IMR-90 (cell line): Measurements from ENCODE around the gene MTERF2. TPM values are rescaled to one million over a fixed set of nuclear protein-coding genes. Genes with fewer than 3 reads are reported as not detected.
A peak's percentile ranks its signal among the peaks of the same experiment; 100 is the strongest.

Experiments used
- ATAC-seq: fragments of 200-7000 bp; cut with Tn5 transposase; 2 replicates; pipeline ENCODE4 v1.9.1; 2020; ENCODE audit warnings: low read depth, mild to moderate bottlenecking, moderate library complexity
- BruUV-seq: library from RNA; stranded (reverse); fragments of 400-500 nt; replicated peaks from 2 replicates; lab custom pipeline; 2021; lab: Mats Ljungman, UMichigan
- CTCF ChIA-PET: fragments of 300-600 bp; formaldehyde crosslinking; extraction: SDS; loops from one replicate; lab custom pipeline; 2021; ENCODE audit warnings: antibody characterized with exemption; lab: Yijun Ruan, JAX
- POLR2A ChIA-PET: fragments of 300-600 bp; sonication (Branson Sonifier 250); formaldehyde crosslinking; loops from one replicate; lab custom pipeline; 2022; ENCODE audit warnings: antibody characterized with exemption; ENCODE audit not compliant: unreplicated experiment; lab: Charles Lee
- DNase-seq: peaks from one replicate; pipeline ENCODE4 v3.0.0; 2013
- H2AFZ ChIP-seq: replicated peaks from 2 replicates; pipeline ENCODE3; 2013; ENCODE audit warnings: low read length, mild to moderate bottlenecking; ENCODE audit not compliant: poor library complexity
- H2AK5ac ChIP-seq: 2 replicates; pipeline ENCODE4 v1.6.1; 2013; ENCODE audit warnings: low read depth, low read length, inconsistent platforms
- H2AK9ac ChIP-seq: replicated peaks from 2 replicates; pipeline ENCODE3; 2013; ENCODE audit warnings: mild to moderate bottlenecking, low read depth, low read length, moderate library complexity; ENCODE audit not compliant: poor library complexity
- H2BK120ac ChIP-seq: 2 replicates; pipeline ENCODE4 v1.6.1; 2013; ENCODE audit warnings: low read depth, low read length, inconsistent platforms
- H2BK15ac ChIP-seq: 3 replicates; pipeline ENCODE4 v1.6.1; 2013; ENCODE audit warnings: low read depth, low read length, inconsistent platforms
- H2BK20ac ChIP-seq: 2 replicates; pipeline ENCODE4 v1.6.1; 2013; ENCODE audit warnings: low read depth, mild to moderate bottlenecking, inconsistent platforms, low read length, moderate library complexity
- H2BK5ac ChIP-seq: 2 replicates; pipeline ENCODE4 v1.6.1; 2013; ENCODE audit warnings: mild to moderate bottlenecking, low read depth, low read length, inconsistent platforms; ENCODE audit not compliant: poor library complexity, severe bottlenecking
- H3K14ac ChIP-seq: replicated peaks from 2 replicates; pipeline ENCODE4 v1.6.1; 2013; ENCODE audit warnings: low read depth, low read length, inconsistent platforms
- H3K18ac ChIP-seq: 2 replicates; pipeline ENCODE4 v1.6.1; 2013; ENCODE audit warnings: low read depth, low read length, control low read depth
- H3K23ac ChIP-seq: 2 replicates; pipeline ENCODE4 v1.6.1; 2013; ENCODE audit warnings: low read depth, low read length, inconsistent platforms
- H3K27ac ChIP-seq: 2 replicates; pipeline ENCODE4 v1.5.1; 2013; ENCODE audit warnings: mild to moderate bottlenecking, control low read depth, low read length; ENCODE audit not compliant: insufficient read depth
- H3K27me3 ChIP-seq: 2 replicates; pipeline ENCODE4 v1.6.1; 2013; ENCODE audit warnings: low read length; ENCODE audit not compliant: control insufficient read depth, insufficient read depth
- H3K36me3 ChIP-seq: 2 replicates; pipeline ENCODE4 v1.6.1; 2013; ENCODE audit warnings: low read length, mixed read lengths; ENCODE audit not compliant: control insufficient read depth, insufficient read depth
- H3K4ac ChIP-seq: 2 replicates; pipeline ENCODE4 v1.6.1; 2013; ENCODE audit warnings: low read depth, low read length, inconsistent platforms
- H3K4me1 ChIP-seq: 2 replicates; pipeline ENCODE4 v1.6.1; 2013; ENCODE audit warnings: low read length, mixed read lengths; ENCODE audit not compliant: control insufficient read depth, insufficient read depth
- H3K4me2 ChIP-seq: 2 replicates; pipeline ENCODE4 v1.6.1; 2013; ENCODE audit warnings: low read depth, mild to moderate bottlenecking, control low read depth, low read length, moderate library complexity
- H3K4me3 ChIP-seq: 2 replicates; pipeline ENCODE4 v1.5.1; 2013; ENCODE audit warnings: low read depth, mild to moderate bottlenecking, control low read depth, low read length, moderate library complexity; ENCODE audit not compliant: insufficient read depth
- H3K56ac ChIP-seq: 2 replicates; pipeline ENCODE4 v1.6.1; 2013; ENCODE audit warnings: low read length, inconsistent platforms; ENCODE audit not compliant: insufficient read depth; ENCODE audit errors: extremely low read depth
- H3K79me1 ChIP-seq, 2 experiments: 2 replicates each; pipeline ENCODE4 v1.6.1; 2013; ENCODE audit warnings: low read length in 2 of 2, inconsistent platforms in 1 of 2, low read depth in 1 of 2
- H3K9ac ChIP-seq: 2 replicates; pipeline ENCODE4 v1.6.1; 2013; ENCODE audit warnings: low read depth, low read length, control low read depth
- H3K9me1 ChIP-seq: 2 replicates; pipeline ENCODE4 v1.6.1; 2013; ENCODE audit warnings: low read length, inconsistent platforms; ENCODE audit not compliant: insufficient read depth
- H3K9me3 ChIP-seq: 2 replicates; pipeline ENCODE4 v1.6.1; 2013; ENCODE audit warnings: low read length; ENCODE audit not compliant: control insufficient read depth, insufficient read depth
- H4K20me1 ChIP-seq: 2 replicates; pipeline ENCODE4 v1.6.1; 2013; ENCODE audit warnings: low read length, inconsistent platforms; ENCODE audit not compliant: insufficient read depth
- H4K5ac ChIP-seq: 2 replicates; pipeline ENCODE4 v1.6.1; 2013; ENCODE audit warnings: mild to moderate bottlenecking, low read depth, low read length, control low read depth
- H4K8ac ChIP-seq, 2 experiments: 2 replicates each; pipeline ENCODE4 v1.6.1; 2013; ENCODE audit warnings: low read depth in 2 of 2, low read length in 2 of 2, control low read depth in 1 of 2, inconsistent platforms in 1 of 2
- H4K91ac ChIP-seq: 2 replicates; pipeline ENCODE4 v1.6.1; 2013; ENCODE audit warnings: low read depth, low read length, inconsistent platforms; ENCODE audit not compliant: insufficient read depth
- BHLHE40 ChIP-seq: fragments of 150-350 bp; IDR thresholded peaks from 2 replicates; pipeline ENCODE4 v1.6.1; 2016; ENCODE audit warnings: mild to moderate bottlenecking, low read depth, low read length
- CEBPB ChIP-seq: IDR thresholded peaks from 2 replicates; pipeline ENCODE4 v1.6.1; 2012; ENCODE audit warnings: low read depth, low read length, improper control_type of control experiment
- CHD1 ChIP-seq: IDR thresholded peaks from 2 replicates; pipeline ENCODE4 v1.6.1; 2012; ENCODE audit warnings: low read depth, low read length, improper control_type of control experiment
- ELK1 ChIP-seq: fragments of 150-350 bp; IDR thresholded peaks from 2 replicates; pipeline ENCODE4 v1.6.1; 2016; ENCODE audit warnings: low read depth, mild to moderate bottlenecking, low read length, moderate library complexity, borderline replicate concordance
- FOS ChIP-seq: fragments of 150-350 bp; IDR thresholded peaks from 2 replicates; pipeline ENCODE4 v1.6.1; 2016; ENCODE audit warnings: low read depth, low read length
- MAZ ChIP-seq: IDR thresholded peaks from 2 replicates; pipeline ENCODE4 v1.6.1; 2012; ENCODE audit warnings: low read depth, mild to moderate bottlenecking, low read length, improper control_type of control experiment, moderate library complexity, borderline replicate concordance
- MXI1 ChIP-seq: IDR thresholded peaks from 2 replicates; pipeline ENCODE4 v1.6.1; 2012; ENCODE audit warnings: low read depth, mild to moderate bottlenecking, low read length, moderate library complexity, borderline replicate concordance
- NFE2L2 ChIP-seq: fragments of 150-350 bp; IDR thresholded peaks from 2 replicates; pipeline ENCODE4 v1.6.1; 2016; ENCODE audit warnings: low read depth, mild to moderate bottlenecking, low read length
- POLR2A ChIP-seq: IDR thresholded peaks from 2 replicates; pipeline ENCODE4 v1.6.1; 2012; ENCODE audit warnings: mild to moderate bottlenecking, low read depth, low read length
- SMC3 ChIP-seq: fragments of 150-350 bp; IDR thresholded peaks from 2 replicates; pipeline ENCODE4 v1.6.1; 2016; ENCODE audit warnings: low read depth, mild to moderate bottlenecking, antibody characterized with exemption, low read length, moderate library complexity
- USF2 ChIP-seq: fragments of 150-350 bp; IDR thresholded peaks from 2 replicates; pipeline ENCODE4 v1.6.1; 2017; ENCODE audit warnings: mild to moderate bottlenecking, antibody characterized with exemption, low read length, low read depth
- WGBS, 2 experiments: methylation state at CpG; one replicate each; pipeline versions ENCODE4 v1.1.5 to v1.1.7; 2013; ENCODE audit warnings: missing lambda C conversion rate in 2 of 2; ENCODE audit not compliant: insufficient read length in 1 of 2; ENCODE audit errors: extremely low coverage in 2 of 2; 5-methylcytosine and 5-hydroxymethylcytosine counted together
- dilution Hi-C: fragments of 300-500 bp; cut with HindIII; formaldehyde crosslinking; loops from one replicate; pipeline ENCODE4 v1.14.3; 2018; ENCODE audit warnings: low sequenced_read_pairs; ENCODE audit not compliant: unreplicated experiment
- in situ Hi-C: fragments of 300-500 bp; cut with MboI; formaldehyde crosslinking; loops from 3 replicates; pipeline ENCODE4 v1.14.3; 2019; ENCODE audit warnings: low sequenced_read_pairs, inconsistent platforms, mixed read lengths
- intact Hi-C: fragments of 100-400 bp; cut with micrococcal nuclease; formaldehyde crosslinking; loops from 2 replicates; pipeline ENCODE4 v1.10.0; 2022
- polyA plus RNA-seq, 3 experiments: library from polyadenylated mRNA; depleted of rRNA; stranded (reverse); fragments of >200 nt; gene quantifications; 2 replicates each; pipeline ENCODE4 v1.2.3, GENCODE V29; 2012; ENCODE audit warnings: low replicate concordance in 1 of 3
- total RNA-seq: library from RNA; depleted of rRNA; stranded (reverse); fragments of >200 nt; gene quantifications from 2 replicates; pipeline ENCODE4 v1.2.3, GENCODE V29; 2012
- TF ChIP-seq, protein P1 (sequence below): conservative IDR thresholded peaks from 2 replicates; pipeline ENCODE4 v1.5.1; 2012; ENCODE audit warnings: mild to moderate bottlenecking, low read depth, low read length, improper control_type of control experiment

MTERF2 gene
- total and polyA plus RNA-seq, 2 of the 4 experiments (the other 2 are of a cell fraction): 3.0 to 3.8 TPM

DNA sequence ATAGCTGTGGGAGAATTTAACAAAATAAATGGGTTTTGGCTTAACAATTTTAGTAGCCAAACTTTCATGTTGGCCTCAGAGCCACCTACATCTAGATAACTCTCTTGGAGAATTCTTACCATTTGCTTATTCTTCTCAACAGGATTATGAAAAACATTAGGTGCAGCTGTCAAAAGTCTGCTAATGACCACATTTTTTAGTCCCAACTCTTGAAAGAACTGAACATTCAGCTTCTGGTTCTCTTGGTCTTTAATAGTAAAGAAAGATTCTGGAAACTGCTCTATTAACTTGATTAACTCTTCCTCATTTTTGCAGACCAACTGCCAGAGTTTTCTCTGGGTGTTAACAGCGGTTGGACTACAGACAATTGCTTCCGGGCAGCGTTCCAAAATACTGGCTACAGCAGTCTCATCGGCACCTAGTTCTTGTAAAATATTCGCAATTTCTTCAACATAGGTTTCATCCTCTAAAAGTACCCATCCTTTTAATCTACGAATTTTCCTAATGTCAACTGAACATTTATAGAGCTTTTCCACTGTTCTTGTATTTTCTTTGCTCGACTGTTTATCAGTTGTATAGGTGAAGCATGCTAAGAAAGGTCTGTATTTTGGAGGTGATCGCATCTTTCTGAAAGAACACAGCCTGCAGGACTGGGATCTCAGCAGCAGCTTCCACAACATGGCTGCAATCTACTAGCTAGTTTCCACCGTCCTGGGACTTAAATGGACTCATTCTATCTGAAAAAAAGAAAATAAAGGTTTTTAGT, 8.7 kb downstream of the MTERF2 start (continued):
- TF ChIP-seq POLR2A: no peak

DNA sequence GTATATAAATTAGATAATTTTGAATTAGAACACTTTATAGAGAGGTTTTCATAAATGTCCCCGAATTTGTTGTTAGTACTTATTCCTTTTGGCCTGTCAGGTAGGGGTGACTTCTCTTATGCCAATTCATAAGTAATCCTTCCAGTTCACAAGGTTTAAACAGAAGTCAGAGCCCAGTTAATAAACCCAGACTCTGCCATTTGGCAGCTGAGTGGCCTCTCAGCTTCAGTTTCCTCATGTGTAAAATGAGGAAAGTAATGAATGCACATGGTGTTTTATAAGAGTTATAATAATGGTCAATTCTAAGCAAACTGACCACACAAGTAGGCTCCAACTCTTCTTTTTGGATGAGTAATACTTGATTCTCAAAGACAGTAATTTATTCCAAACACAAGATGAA, 10.3 kb downstream of the MTERF2 start:
- in situ Hi-C loops: no loop called here
- TF ChIP-seq BHLHE40: no peak
- no peak for TF ChIP-seq ELK1
- TF ChIP-seq NFE2L2: no peak
- no peak for TF ChIP-seq USF2
- no peak for TF ChIP-seq MXI1
- no peak for TF ChIP-seq POLR2A
- no peak for TF ChIP-seq SMC3
- TF ChIP-seq, protein P1, sequence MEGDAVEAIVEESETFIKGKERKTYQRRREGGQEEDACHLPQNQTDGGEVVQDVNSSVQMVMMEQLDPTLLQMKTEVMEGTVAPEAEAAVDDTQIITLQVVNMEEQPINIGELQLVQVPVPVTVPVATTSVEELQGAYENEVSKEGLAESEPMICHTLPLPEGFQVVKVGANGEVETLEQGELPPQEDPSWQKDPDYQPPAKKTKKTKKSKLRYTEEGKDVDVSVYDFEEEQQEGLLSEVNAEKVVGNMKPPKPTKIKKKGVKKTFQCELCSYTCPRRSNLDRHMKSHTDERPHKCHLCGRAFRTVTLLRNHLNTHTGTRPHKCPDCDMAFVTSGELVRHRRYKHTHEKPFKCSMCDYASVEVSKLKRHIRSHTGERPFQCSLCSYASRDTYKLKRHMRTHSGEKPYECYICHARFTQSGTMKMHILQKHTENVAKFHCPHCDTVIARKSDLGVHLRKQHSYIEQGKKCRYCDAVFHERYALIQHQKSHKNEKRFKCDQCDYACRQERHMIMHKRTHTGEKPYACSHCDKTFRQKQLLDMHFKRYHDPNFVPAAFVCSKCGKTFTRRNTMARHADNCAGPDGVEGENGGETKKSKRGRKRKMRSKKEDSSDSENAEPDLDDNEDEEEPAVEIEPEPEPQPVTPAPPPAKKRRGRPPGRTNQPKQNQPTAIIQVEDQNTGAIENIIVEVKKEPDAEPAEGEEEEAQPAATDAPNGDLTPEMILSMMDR: no peak
- TF ChIP-seq MAZ: no peak
- TF ChIP-seq FOS: no peak
- TF ChIP-seq CHD1: no peak
- no peak for TF ChIP-seq CEBPB

More for the DNA sequence above, 10.3 kb downstream of the MTERF2 start:
- H3K4me2 ChIP-seq: no peak overlapping the region
- dilution Hi-C loops: no loop called here
- no TSS peak for BruUV-seq
- H2BK15ac ChIP-seq: no peak overlapping the region
- WGBS, 2 experiments: no CpG with 5 or more reads among the region's 1 CpG
- H3K4me1 ChIP-seq: peaks cover 4% of the 10 kb centered on the region
- H2AK9ac ChIP-seq: no peak overlapping the region
- DNase-seq: peak; percentile 28
- no peak overlapping the region for H2BK20ac ChIP-seq
- peaks cover 11% of the 10 kb centered on the region for H3K9me1 ChIP-seq
- no peak overlapping the region for H2BK5ac ChIP-seq
- H2AK5ac ChIP-seq: no peak overlapping the region
- POLR2A ChIA-PET: interaction anchor here (0.6 to 1.6 kb wide), 2 partner anchors 20 to 386 kb away, joined by 4 read pairs; partner anchors contain the start of gene TMEM263
- peaks cover 3 to 36% of the 10 kb centered on the region in 2 experiments; a peak in 3 of 4 replicates for H3K79me1 ChIP-seq
- no peak overlapping the region for H3K18ac ChIP-seq
- no peak overlapping the region for H4K8ac ChIP-seq
- H4K91ac ChIP-seq: no peak overlapping the region
- H3K36me3 ChIP-seq: peaks cover 6% of the 10 kb centered on the region; the same call in 1 of the 2 replicates
- H3K27me3 ChIP-seq: no peaks in the 10 kb centered on the region
- H2AFZ ChIP-seq: no peak overlapping the region
- no peak overlapping the region for H2BK120ac ChIP-seq
- H3K4ac ChIP-seq: no peak overlapping the region
- H3K9me3 ChIP-seq: no peaks in the 10 kb centered on the region
- no peak overlapping the region for H3K56ac ChIP-seq
- peaks cover 40% of the 10 kb centered on the region for H4K20me1 ChIP-seq
- H3K27ac ChIP-seq: no peak overlapping the region
- no peak overlapping the region for H3K4me3 ChIP-seq
- ATAC-seq: no peak
- H3K14ac ChIP-seq: no peak overlapping the region
- H3K9ac ChIP-seq: no peak overlapping the region
- no peak overlapping the region for H4K5ac ChIP-seq
- no peak overlapping the region for H3K23ac ChIP-seq
- CTCF ChIA-PET: interaction anchor here (0.6 kb wide), 1 partner anchor 759 kb away, joined by 3 read pairs; no protein-coding TSS in a partner anchor
- intact Hi-C loops: no loop called here
